ENCODE results near the gene CAPZB.
"Not testable (repeated sequence)": the region's sequence is repeated elsewhere in the genome, so short reads cannot be mapped to it uniquely, and the experiment has no call there.

The CAPZB gene

GRCh38 chr1:19310061-19310460, 175.3 kb downstream of the CAPZB start:
- no peak for DNase-seq (ENCODE audit: low read depth)

DNA sequence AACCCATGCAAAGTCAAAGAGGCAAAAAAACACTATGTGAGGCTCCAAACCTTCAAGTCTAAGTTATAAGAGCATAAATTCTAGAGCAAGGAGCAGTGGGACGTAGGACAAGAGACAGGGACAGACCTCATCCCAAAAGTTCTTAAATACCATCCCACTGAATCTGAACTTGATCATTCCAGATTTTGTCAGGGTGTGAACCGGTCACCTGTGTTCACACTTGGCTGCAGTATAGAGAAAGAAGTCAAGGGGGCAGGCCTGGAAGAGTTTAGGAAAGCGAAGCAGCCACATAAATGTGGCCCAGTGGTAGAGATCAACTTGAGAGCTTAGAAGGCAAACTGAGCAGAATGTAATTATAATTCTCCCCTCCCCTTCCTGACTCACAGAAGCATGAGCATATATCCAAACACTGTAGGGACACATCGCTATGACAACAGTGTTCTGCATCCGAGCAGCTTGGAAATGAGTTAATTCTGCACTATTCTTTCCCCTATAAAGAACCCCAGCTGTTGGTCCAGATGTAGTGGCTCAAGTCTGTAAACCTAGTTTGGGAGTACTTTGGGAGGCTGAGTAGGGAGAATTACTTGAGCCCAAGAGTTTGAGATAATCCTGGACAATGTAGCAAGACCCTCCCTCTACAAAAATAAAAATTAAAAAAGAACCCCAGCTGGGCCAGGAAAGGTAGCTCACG, 176.1 kb downstream of the CAPZB start:
- no peak for DNase-seq (ENCODE audit: low read depth)

- DNase-seq (ENCODE audit: low read depth) = no peak
Observed at GRCh38 chr1:19308509-19308907, 176.8 kb downstream of the CAPZB start.

GRCh38 chr1:19307794-19308508, 177.4 kb downstream of the CAPZB start:
- DNase-seq (ENCODE audit: low read depth) = no peak

DNA sequence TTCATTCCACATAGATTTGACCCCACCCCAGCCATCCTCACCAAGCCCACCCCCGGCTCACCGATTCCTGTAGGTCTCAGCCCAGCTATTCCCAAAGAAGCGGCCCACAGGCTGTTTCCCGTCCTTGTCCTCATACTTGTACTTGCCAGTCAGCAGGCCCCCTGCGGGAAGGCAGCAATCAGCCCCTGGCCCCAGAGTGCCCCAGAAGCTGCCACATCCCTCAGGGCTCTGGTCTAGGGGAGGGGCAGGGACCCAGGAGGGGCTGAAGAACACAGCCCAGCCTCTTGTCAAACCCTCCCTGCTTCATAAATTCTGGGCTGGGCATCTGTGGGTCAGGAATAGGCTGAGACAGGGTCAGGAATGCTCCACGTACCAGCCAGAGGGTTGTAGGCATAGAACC, 178.4 kb downstream of the CAPZB start:
- no peak for DNase-seq (ENCODE audit: low read depth)

GRCh38 chr1:19305880-19306279, 179.5 kb downstream of the CAPZB start:
- no peak for DNase-seq (ENCODE audit: low read depth)

DNA sequence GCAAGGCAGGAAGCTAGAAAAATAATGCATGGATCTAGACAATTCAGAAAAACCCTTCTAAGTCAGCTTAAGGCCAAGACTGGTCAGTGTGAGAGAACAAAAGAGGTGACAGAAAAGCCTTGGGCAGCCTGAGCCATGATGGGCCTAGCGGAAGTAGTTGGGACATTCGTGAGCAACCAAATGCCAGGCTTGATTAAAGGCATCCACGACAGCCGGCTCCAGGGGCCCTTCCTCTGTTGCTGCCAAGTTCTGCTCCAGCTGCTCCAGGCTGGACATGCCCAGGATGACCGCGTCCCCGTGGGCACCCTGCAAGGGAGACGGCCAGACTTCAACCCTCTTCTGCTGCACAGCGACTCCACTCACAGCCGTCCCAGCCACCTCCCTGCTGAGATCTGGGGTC, 181.3 kb downstream of the CAPZB start:
- DNase-seq (ENCODE audit: low read depth) = not testable (repeated sequence)

DNA sequence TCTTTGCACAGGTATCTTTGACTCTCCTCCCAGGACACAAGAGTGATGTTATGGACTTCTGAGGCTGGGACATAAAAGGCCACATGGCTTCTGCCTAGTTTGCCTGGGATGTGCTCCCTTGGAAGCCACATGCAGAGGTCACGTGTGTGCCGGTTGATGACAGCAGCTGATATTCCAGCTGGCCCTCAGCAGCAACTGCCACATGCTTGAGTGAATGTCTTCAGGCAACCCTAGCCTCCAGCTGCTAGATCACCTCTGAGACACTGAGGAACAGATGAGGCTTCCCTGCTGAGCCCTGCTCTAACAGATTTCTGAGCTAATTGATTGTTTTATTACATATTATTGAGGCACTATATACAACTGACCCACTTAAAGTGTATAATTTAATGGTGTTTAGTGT, 185.1 kb downstream of the CAPZB start:
- no peak for DNase-seq (ENCODE audit: low read depth)

DNA sequence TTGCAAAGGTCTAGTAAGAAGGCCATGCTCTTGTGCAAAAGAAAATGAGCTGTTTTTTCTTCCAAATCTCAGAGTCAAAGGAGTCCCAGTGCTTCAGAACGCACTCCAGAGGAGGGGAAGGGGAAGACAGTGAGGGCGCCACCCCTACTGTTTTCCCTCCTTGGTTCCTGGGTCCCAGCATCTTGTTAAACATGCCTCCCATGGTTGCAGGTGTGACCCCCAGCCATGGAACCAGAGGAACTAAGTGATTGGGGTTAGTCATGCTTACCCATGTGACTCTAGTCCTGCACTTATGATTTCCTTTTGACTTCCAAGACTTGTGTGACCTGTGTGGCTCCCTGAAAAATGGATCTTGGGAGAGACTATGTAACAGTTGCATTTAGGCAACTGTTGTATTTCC, 190.7 kb downstream of the CAPZB start:
- DNase-seq (ENCODE audit: low read depth) = no peak

GRCh38 chr1:19289244-19289643, 196.1 kb downstream of the CAPZB start:
- no peak for DNase-seq (ENCODE audit: low read depth)

Measured in non-pigmented ciliary epithelial cell (primary cell).